Liver (tissue), 3 donors: ENCODE measurements around the gene SPATS2.

Experiments used
- CTCF ChIP-seq: fragments of 150-350 bp; IDR thresholded peaks from 2 replicates; pipeline ENCODE4 v1.5.1; 2017; ENCODE audit warnings: improper control_type of control experiment, low read depth, low read length; ENCODE audit not compliant: missing input control
- EGR1 ChIP-seq, 2 donors: IDR thresholded peaks; 2 replicates each; pipeline ENCODE4 v1.6.1; 2016 to 2018; ENCODE audit warnings: antibody characterized with exemption in 2 of 2, low read depth in 2 of 2
- JUND ChIP-seq, 2 donors: IDR thresholded peaks; 2 replicates each; pipeline ENCODE4 v1.6.1; 2016; ENCODE audit warnings: antibody characterized with exemption in 2 of 2
- MAX ChIP-seq: IDR thresholded peaks from 2 replicates; pipeline ENCODE4 v1.6.1; 2016; ENCODE audit warnings: antibody characterized with exemption
- RXRA ChIP-seq, 2 donors: IDR thresholded peaks; 2 replicates each; pipeline ENCODE4 v1.6.1; 2017 to 2018; ENCODE audit warnings: antibody characterized with exemption in 2 of 2, mild to moderate bottlenecking in 1 of 2
- YY1 ChIP-seq: IDR thresholded peaks from 2 replicates; pipeline ENCODE4 v1.6.1; 2016; ENCODE audit warnings: antibody characterized with exemption, mild to moderate bottlenecking
- donor health status: healthy.
- donor health status: healthy.

- TF ChIP-seq RXRA (IDR thresholded peaks at IDR 0.05) (no peak), CTCF (peak; percentile 59), JUND (IDR thresholded peaks at IDR 0.05) (no peak), EGR1 (IDR thresholded peaks at IDR 0.05; ENCODE audit: low read depth in 2 of 2) (no peak), MAX (no peak), YY1 (no peak)
Measured at GRCh38 chr12:49342066-49342913, 25.0 kb upstream of the SPATS2 start.
